H1 (cell line): ENCODE data around the gene RPRML. TPM values are rescaled to one million over a fixed set of nuclear protein-coding genes. Genes with fewer than 3 reads are reported as not detected.

Experiments used
- CTCF ChIA-PET: fragments of 300-600 bp; sonication (Branson Sonifier 250); formaldehyde crosslinking; loops from one replicate; lab custom pipeline; 2021; ENCODE audit not compliant: partially characterized antibody; lab: Charles Lee
- POLR2A ChIA-PET: fragments of 300-600 bp; sonication (Branson Sonifier 250); formaldehyde crosslinking; loops from one replicate; lab custom pipeline; 2021; ENCODE audit warnings: inconsistent platforms; ENCODE audit not compliant: partially characterized antibody; lab: Charles Lee
- DNase-seq, 2 experiments: peaks; one replicate each; pipeline versions ENCODE4 v3.0.0 to v3.0.0-alpha.2; 2010 to 2022; ENCODE audit warnings: low spot score in 2 of 2, low read depth in 1 of 2, mixed read lengths in 1 of 2
- FAIRE-seq: peaks from 2 replicates; lab custom pipeline; 2011; peaks lifted over from hg19 to GRCh38; lab: Jason Lieb, UNC
- H2AFZ ChIP-seq: 2 replicates; pipeline ENCODE4 v1.8.1; 2012; ENCODE audit warnings: low read length, inconsistent platforms
- H2AK5ac ChIP-seq: 2 replicates; pipeline ENCODE4 v1.6.1; 2013; ENCODE audit warnings: low read depth, low read length
- H2BK120ac ChIP-seq: replicated peaks from 2 replicates; pipeline ENCODE3; 2013; ENCODE audit warnings: low read depth, low read length, inconsistent platforms
- H2BK12ac ChIP-seq: 2 replicates; pipeline ENCODE4 v1.6.1; 2013; ENCODE audit warnings: low read depth, low read length
- H2BK15ac ChIP-seq: 2 replicates; pipeline ENCODE4 v1.6.1; 2013; ENCODE audit warnings: low read length
- H2BK20ac ChIP-seq: 2 replicates; pipeline ENCODE4 v1.6.1; 2013; ENCODE audit warnings: low read length
- H2BK5ac ChIP-seq: 2 replicates; pipeline ENCODE4 v1.6.1; 2013; ENCODE audit warnings: low read depth, low read length
- H3K14ac ChIP-seq: 2 replicates; pipeline ENCODE4 v1.6.1; 2013; ENCODE audit warnings: inconsistent platforms; ENCODE audit not compliant: insufficient read length
- H3K18ac ChIP-seq: 2 replicates; pipeline ENCODE4 v1.6.1; 2013; ENCODE audit warnings: low read length; ENCODE audit errors: extremely low read depth
- H3K23ac ChIP-seq: 2 replicates; pipeline ENCODE4 v1.6.1; 2013; ENCODE audit warnings: inconsistent platforms; ENCODE audit not compliant: insufficient read length
- H3K23me2 ChIP-seq: 2 replicates; pipeline ENCODE4 v1.6.1; 2013; ENCODE audit warnings: low read depth, low read length
- H3K27ac ChIP-seq: 2 replicates; pipeline ENCODE4 v1.6.1; 2011; ENCODE audit warnings: low read depth, low read length, inconsistent platforms
- H3K27me3 ChIP-seq, 4 experiments: replicated peaks in 1 of 4; 1 replicate in 1 of 4; 2 replicates in 3 of 4; pipeline versions ENCODE4 v1.6.1 to v1.8.1; 2011 to 2013; ENCODE audit warnings: low read length in 3 of 4, mild to moderate bottlenecking in 3 of 4, inconsistent platforms in 2 of 4, mixed read lengths in 2 of 4, moderate library complexity in 1 of 4; ENCODE audit not compliant: control insufficient read depth in 3 of 4, insufficient read depth in 3 of 4; ENCODE audit errors: extremely low read depth in 1 of 4
- H3K36me3 ChIP-seq, 4 experiments: 2 replicates each; pipeline versions ENCODE4 v1.6.1 to v1.8.1; 2011 to 2013; ENCODE audit warnings: mild to moderate bottlenecking in 4 of 4, low read length in 3 of 4, moderate library complexity in 2 of 4, control low read depth in 1 of 4, inconsistent platforms in 1 of 4; ENCODE audit not compliant: insufficient read depth in 4 of 4, control insufficient read depth in 2 of 4
- H3K4ac ChIP-seq: replicated peaks from 2 replicates; pipeline ENCODE3; 2013; ENCODE audit warnings: low read length, low read depth, mixed read lengths, inconsistent platforms; ENCODE audit not compliant: insufficient read length
- H3K4me1 ChIP-seq, 4 experiments: replicated peaks in 1 of 4; 1 replicate in 1 of 4; 2 replicates in 3 of 4; pipeline versions ENCODE4 v1.6.1 to v1.8.1; 2011 to 2013; ENCODE audit warnings: low read length in 3 of 4, inconsistent platforms in 2 of 4, mixed read lengths in 1 of 4; ENCODE audit not compliant: insufficient read depth in 4 of 4, control insufficient read depth in 3 of 4
- H3K4me2 ChIP-seq, 2 experiments: 2 replicates each; pipeline versions ENCODE4 v1.6.1 to v1.8.1; 2011 to 2013; ENCODE audit warnings: low read depth in 2 of 2, low read length in 2 of 2, control low read depth in 1 of 2, inconsistent platforms in 1 of 2, mild to moderate bottlenecking in 1 of 2; ENCODE audit not compliant: insufficient read depth in 1 of 2
- H3K4me3 ChIP-seq, 4 experiments: fragments of 200-600, 300-600 bp in 1 of 4; sonication (generic), shearing (Covaris generic), sonication (Bioruptor Twin) in 1 of 4; 2 replicates each; pipeline versions ENCODE4 v1.5.1 to v1.8.1; 2011 to 2016; ENCODE audit warnings: low read length in 4 of 4, low read depth in 3 of 4, control low read depth in 2 of 4, inconsistent platforms in 2 of 4, mild to moderate bottlenecking in 2 of 4, mixed read lengths in 1 of 4, moderate library complexity in 1 of 4; ENCODE audit not compliant: insufficient read depth in 2 of 4; ENCODE audit errors: extremely low read depth in 1 of 4
- H3K56ac ChIP-seq: replicated peaks from 2 replicates; pipeline ENCODE3; 2013; ENCODE audit warnings: low read depth, mild to moderate bottlenecking, mixed read lengths, low read length, inconsistent platforms; ENCODE audit not compliant: insufficient read length
- H3K79me1 ChIP-seq: 2 replicates; pipeline ENCODE4 v1.6.1; 2013; ENCODE audit warnings: low read depth, low read length, control low read depth
- H3K79me2 ChIP-seq, 2 experiments: 2 replicates each; pipeline versions ENCODE4 v1.6.1 to v1.8.1; 2012 to 2013; ENCODE audit warnings: low read length in 2 of 2, mild to moderate bottlenecking in 2 of 2, inconsistent platforms in 1 of 2; ENCODE audit not compliant: insufficient read depth in 2 of 2, control insufficient read depth in 1 of 2
- H3K9ac ChIP-seq, 4 experiments: replicated peaks in 1 of 4; 1 replicate in 1 of 4; 2 replicates in 3 of 4; pipeline versions ENCODE4 v1.6.1 to v1.8.1; 2011 to 2013; ENCODE audit warnings: low read depth in 3 of 4, low read length in 3 of 4, control low read depth in 2 of 4, mild to moderate bottlenecking in 2 of 4, moderate library complexity in 2 of 4, inconsistent platforms in 1 of 4; ENCODE audit errors: extremely low read depth in 1 of 4
- H3K9me3 ChIP-seq, 2 experiments: 2 replicates each; pipeline versions ENCODE4 v1.6.1 to v1.8.1; 2012 to 2013; ENCODE audit warnings: mild to moderate bottlenecking in 2 of 2, moderate library complexity in 2 of 2, control low read depth in 1 of 2, inconsistent platforms in 1 of 2, low read depth in 1 of 2, low read length in 1 of 2, mixed read lengths in 1 of 2; ENCODE audit not compliant: insufficient read depth in 2 of 2
- H4K20me1 ChIP-seq, 2 experiments: replicated peaks in 1 of 2; 2 replicates each; pipeline versions ENCODE3 to v1.8.1; 2011 to 2013; ENCODE audit warnings: inconsistent platforms in 2 of 2, low read length in 2 of 2, mild to moderate bottlenecking in 1 of 2; ENCODE audit not compliant: insufficient read depth in 2 of 2, control insufficient read depth in 1 of 2
- H4K5ac ChIP-seq: 2 replicates; pipeline ENCODE4 v1.6.1; 2013; ENCODE audit warnings: low read length, low read depth, mixed read lengths, inconsistent platforms; ENCODE audit not compliant: insufficient read length
- H4K8ac ChIP-seq: 2 replicates; pipeline ENCODE4 v1.8.0; 2013; ENCODE audit warnings: mild to moderate bottlenecking, moderate library complexity, low read length, inconsistent platforms; ENCODE audit not compliant: insufficient read depth; ENCODE audit errors: extremely low read depth
- H4K91ac ChIP-seq: replicated peaks from 2 replicates; pipeline ENCODE3; 2013; ENCODE audit warnings: low read length, mixed read lengths, inconsistent platforms; ENCODE audit not compliant: insufficient read length
- HDAC6 ChIP-seq: IDR thresholded peaks from one replicate; pipeline ENCODE4 v1.7.1; 2012; ENCODE audit warnings: low read depth, mild to moderate bottlenecking, inconsistent platforms, low read length, moderate library complexity
- MAX ChIP-seq: IDR thresholded peaks from 2 replicates; pipeline ENCODE4 v1.6.1; 2012; ENCODE audit warnings: inconsistent platforms
- POLR2AphosphoS5 ChIP-seq: IDR thresholded peaks from 2 replicates; pipeline ENCODE4 v1.6.1; 2011; ENCODE audit warnings: low read depth, low read length
- TAF7 ChIP-seq: optimal IDR thresholded peaks from 2 replicates; pipeline ENCODE3; 2011; ENCODE audit warnings: low read depth, mild to moderate bottlenecking, inconsistent platforms, low read length, moderate library complexity, borderline replicate concordance
- WGBS, 2 experiments: shearing (Covaris generic) in 1 of 2; methylation state at CpG; one replicate each; pipeline versions ENCODE4 v1.1.6 to v1.1.7; 2013 to 2015; ENCODE audit warnings: low lambda C conversion rate in 2 of 2, mixed read lengths in 2 of 2, inconsistent platforms in 1 of 2, low coverage in 1 of 2, missing lambda C conversion rate in 1 of 2; ENCODE audit not compliant: insufficient replicate concordance in 2 of 2, insufficient coverage in 1 of 2, insufficient read length in 1 of 2; ENCODE audit errors: extremely low coverage in 1 of 2, missing lambda C conversion rate in 1 of 2; 5-methylcytosine and 5-hydroxymethylcytosine counted together
- polyA plus RNA-seq, 7 experiments: library from polyadenylated mRNA; depleted of rRNA in 3 of 7; stranded (reverse) in 5 of 7; unstranded in 2 of 7; fragments of >200 nt in 5 of 7; fragments of 200-250 nt in 2 of 7; gene quantifications; 1 replicate in 5 of 7; 2 replicates in 1 of 7; 4 replicates in 1 of 7; pipeline versions ENCODE4 v1.2.1 to v1.2.3, GENCODE V29; 2011 to 2013; ENCODE audit warnings: missing spikeins in 2 of 7, mixed read lengths in 2 of 7
- total RNA-seq: library from RNA; stranded (reverse); fragmentation: NEBNext Ultra II Directional; extraction: Animal tissue kit (Norgen Biotek cat#: 25700); gene quantifications from 2 replicates; pipeline ENCODE4 v1.2.1, GENCODE V29; 2021

Gene RPRML
- total and polyA plus RNA-seq, 2 of the 8 experiments (the other 6 are each of a cell fraction or from before 2014, with no cell fraction given), result 3.5 to 5.5 TPM

DNA sequence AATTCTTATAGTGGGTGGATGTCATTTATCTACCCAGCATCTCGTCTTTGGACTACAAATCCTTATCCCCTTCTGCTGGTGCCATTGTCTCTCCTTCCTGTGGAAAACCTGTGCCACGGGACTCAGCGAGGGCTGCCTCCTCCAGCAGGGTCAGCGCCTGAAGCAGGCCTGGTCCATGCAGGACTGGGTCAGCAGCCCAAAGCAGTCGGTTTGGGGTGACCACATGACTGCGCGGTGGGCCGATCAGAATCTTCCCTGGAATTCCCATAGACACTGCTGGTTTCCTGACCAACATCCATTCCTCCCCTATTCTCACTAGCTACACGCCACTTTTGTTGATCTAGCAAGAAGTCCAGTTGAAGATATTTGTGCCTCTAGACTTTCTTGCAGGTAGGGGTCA, 26.9 kb downstream of the RPRML start:
- no peak overlapping the region for H3K27ac ChIP-seq
- no peak overlapping the region for H2AK5ac ChIP-seq
- H4K20me1 ChIP-seq, result peaks cover 0 to 12% of the 10 kb centered on the region in 2 experiments
- H4K91ac ChIP-seq, result no peak overlapping the region
- no peak overlapping the region for H2BK12ac ChIP-seq
- H3K27me3 ChIP-seq, result no peaks in the 10 kb centered on the region
- ChIA-PET CTCF (interaction anchor here (0.6 to 2.0 kb wide), 5 partner anchors 10 to 78 kb away, joined by 3 to 8 read pairs (median 3); no protein-coding TSS in a partner anchor), POLR2A (interaction anchor here (1.1 to 2.4 kb wide), 4 partner anchors 8 to 13 kb away, joined by 3 to 6 read pairs (median 5); no protein-coding TSS in a partner anchor)
- H3K4me2 ChIP-seq, result no peak overlapping the region
- H3K79me1 ChIP-seq, result no peaks in the 10 kb centered on the region
- H2BK120ac ChIP-seq, result no peak overlapping the region
- no peaks in the 10 kb centered on the region for H3K9me3 ChIP-seq
- H3K56ac ChIP-seq, result no peak overlapping the region
- no peak overlapping the region for H3K4ac ChIP-seq
- H3K4me1 ChIP-seq, result no peaks in the 10 kb centered on the region
- DNase-seq, result no peak
- H3K23me2 ChIP-seq, result no peaks in the 10 kb centered on the region
- no peak overlapping the region for H2BK20ac ChIP-seq
- no peaks in the 10 kb centered on the region for H3K79me2 ChIP-seq
- H4K8ac ChIP-seq, result no peak overlapping the region
- H2BK15ac ChIP-seq, result no peak overlapping the region
- H3K23ac ChIP-seq, result no peak overlapping the region
- H3K14ac ChIP-seq, result no peak overlapping the region
- H2BK5ac ChIP-seq, result no peak overlapping the region
- no peak overlapping the region for H2AFZ ChIP-seq
- no peak overlapping the region for H3K9ac ChIP-seq
- FAIRE-seq, result no peak
- H3K18ac ChIP-seq, result no peak overlapping the region
- no peak overlapping the region for H3K4me3 ChIP-seq
- no peak overlapping the region for H4K5ac ChIP-seq
- 88% methylated on average over 9 of the region's 9 CpGs; no CpG with 5 or more reads in 1 of the 2 experiments for WGBS, 2 experiments
- H3K36me3 ChIP-seq, result peaks cover 0 to 3% (median 1%) of the 10 kb centered on the region in 4 experiments; a peak in 1 of 8 replicates
- TF ChIP-seq HDAC6, result no peak
- TF ChIP-seq POLR2AphosphoS5, result no peak
- TF ChIP-seq TAF7, result no peak
- TF ChIP-seq MAX, result no peak
